HG03558 (cell line): ENCODE results near the gene AQP12A.

Source experiments
- ATAC-seq: cut with Tn5 transposase; IDR thresholded peaks from one replicate; pipeline ENCODE4 v1.9.1; 2021; ENCODE audit warnings: moderate number of reproducible peaks; ENCODE audit not compliant: unreplicated experiment; ENCODE audit errors: extremely low read depth

Gene AQP12A

DNA sequence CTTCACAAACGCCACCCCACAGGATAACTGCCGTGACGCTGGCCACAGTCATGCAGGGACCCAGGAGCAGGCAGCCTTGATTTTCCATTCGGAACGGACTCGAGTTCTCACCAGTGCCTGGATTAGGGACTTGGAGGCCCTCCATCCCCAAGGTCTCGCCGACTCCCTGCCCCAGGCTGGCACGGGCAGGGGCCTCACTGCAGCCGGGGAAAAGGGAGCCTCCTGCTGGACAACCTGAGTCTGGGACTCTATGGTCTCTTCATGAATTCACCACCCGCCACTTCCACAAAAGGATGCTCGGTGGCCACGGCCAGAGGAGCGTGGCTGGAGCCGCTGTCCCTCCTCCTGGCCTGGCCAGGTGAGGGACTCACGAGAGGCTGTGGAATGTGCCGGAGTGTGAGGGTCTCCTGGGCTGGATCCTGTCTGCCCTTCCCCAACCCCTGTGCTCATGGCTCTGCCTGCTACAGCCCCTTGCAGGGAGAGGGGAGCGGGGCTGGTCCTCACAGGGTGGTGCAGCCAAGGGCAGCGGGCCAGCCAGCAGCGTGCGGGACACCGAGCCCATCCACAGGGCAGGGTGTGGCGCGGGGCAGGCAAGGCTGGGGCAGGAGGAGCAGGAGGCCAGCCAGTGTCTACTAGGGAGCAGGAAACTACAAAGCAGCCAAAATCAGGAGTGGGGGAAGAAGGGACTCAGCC, 42.3 kb downstream of the AQP12A start:
- ATAC-seq, result no peak

DNA sequence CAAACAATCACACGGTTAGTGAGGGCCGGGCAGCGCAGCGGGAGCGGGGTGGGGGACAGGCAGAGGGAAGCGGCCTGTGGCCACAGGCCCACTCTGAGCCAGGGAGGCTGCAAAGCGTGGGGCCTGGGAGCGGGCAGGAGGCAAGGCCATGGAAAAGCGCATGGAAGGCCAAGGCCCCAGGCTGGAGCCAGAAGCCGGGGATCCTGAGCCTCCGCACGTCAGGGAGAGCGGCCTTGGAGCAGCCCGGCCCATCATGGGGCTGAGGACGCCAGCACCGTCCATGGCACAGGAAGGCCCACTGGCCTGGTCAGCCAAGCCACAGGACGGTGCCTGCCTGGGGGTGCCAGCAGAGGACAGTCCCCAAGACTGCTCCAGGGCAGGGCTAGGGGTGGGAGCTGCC, 43.1 kb downstream of the AQP12A start:
- ATAC-seq, result no peak

DNA sequence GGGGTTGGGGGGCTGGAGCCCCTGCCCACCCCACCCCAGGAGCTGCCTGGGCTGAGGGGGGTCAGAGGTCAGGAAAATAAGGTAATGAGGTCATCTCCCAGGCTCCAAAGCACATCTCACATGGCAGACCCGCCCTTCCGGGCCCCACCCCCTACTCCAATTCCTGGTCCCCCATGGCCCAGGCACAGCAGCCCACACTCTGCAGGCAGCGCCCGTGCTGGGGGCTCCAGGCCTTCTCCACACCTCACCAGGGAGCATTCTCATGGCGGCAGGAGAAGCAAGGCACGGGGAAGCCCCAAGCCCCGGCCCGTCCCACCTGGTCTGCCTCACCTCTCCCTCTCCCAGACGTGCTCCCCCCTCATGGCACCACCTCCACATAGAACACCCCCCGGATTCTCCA, 43.8 kb downstream of the AQP12A start:
- ATAC-seq, result no peak

DNA sequence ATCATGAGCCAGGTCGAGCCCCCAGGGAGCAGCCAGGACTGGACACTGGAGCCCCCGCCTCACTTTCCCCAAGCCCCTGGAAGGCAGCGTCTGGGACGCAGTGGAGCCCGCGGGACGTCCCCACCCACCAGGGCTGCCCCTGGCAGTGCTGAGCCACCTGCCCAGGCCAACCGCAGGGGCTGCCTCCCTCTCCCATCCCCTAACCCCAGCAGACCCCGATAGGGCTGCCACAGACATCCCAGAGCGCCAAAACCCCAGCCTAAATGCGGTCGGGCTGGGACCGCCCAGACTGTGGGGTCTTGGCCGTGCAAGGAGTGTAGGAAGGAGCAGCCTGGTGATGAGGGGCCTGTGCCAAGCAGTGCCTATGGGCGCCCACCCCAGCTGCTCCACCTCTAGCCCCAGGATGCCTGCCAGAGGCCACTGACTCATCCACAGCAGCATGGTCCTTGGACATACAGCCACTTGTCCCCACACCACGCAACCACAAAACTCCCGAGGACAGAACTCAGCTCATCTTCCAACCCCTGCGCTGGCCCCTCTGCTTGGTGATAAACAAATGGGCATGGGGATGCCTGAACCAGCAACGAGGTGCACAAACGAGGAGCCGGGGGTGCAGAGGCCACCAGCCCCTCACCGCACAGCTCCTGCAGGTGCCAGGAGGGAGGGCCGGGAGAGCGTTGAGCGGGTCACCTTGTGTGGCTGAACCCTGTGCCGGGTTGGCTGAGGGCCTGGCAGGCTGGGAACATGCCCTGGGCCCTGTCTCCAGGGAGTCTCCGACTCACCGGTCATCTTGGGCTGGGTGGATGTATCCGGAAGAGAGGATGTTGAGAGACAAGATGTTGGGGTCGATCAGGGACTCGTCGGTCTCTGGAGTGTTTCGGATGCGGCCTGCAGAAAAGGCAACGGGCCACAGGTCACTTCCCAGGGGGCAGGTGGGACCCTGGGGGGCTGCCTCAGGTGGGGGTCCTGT, 44.9 kb downstream of the AQP12A start:
- no peak for ATAC-seq

DNA sequence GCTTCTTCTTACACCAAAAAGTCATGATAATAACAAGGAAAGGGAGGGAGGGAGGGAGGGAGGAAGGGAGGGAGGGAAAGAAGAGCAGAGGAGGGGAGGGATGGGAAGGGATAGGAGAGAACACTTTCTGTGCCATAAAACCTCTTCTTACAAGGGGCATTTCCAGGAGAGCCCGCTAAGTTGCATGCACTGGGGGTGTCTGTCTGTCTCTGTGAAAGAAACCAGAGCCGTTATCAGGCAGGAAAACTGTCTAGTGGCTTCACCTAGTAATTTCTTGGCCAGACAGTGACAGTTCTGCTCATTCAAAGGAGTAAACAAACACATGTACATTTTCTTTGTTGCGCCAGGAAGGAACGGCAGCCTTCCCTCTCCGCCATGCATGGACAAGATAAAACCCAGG, 45.8 kb downstream of the AQP12A start:
- no peak for ATAC-seq

DNA sequence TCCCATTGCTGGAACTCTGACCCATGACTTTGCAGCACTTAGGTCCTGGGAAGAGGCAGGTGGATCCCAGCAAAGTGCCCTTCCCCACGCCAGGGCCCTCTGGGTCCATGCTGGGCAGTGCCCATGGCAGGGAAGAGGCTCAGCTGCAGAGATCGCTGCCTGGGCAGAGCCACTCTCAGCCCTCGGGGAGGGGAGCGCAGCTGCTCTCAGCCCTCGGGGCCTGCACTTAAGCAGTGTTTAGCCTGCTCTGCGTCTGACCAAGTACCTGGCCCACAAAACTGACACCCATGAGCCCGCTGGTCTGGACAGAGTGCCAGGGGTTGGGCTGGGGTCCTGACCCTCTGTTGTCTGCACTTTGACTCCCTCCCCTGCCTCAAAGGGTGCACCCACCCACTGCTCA, 46.3 kb downstream of the AQP12A start:
- no peak for ATAC-seq

DNA sequence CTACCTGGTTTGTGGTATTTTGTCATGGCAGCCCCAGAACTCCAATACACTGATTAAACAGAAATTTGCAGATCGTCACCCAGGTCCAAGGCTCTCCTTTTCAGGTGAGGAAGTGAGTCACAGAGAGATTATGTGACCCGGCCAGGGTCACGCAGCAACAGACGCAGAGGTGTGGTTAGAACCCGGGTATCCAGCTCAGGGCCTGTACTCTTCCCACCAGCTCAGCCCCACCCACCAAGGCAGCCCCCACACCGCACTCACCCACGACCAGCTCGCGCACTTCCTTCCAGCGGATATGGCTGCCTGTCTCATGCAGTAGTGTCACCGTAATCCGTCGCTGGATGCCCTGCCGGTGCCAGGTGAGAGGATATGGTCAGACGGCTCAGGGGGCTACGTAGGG, 48.1 kb downstream of the AQP12A start:
- no peak for ATAC-seq

DNA sequence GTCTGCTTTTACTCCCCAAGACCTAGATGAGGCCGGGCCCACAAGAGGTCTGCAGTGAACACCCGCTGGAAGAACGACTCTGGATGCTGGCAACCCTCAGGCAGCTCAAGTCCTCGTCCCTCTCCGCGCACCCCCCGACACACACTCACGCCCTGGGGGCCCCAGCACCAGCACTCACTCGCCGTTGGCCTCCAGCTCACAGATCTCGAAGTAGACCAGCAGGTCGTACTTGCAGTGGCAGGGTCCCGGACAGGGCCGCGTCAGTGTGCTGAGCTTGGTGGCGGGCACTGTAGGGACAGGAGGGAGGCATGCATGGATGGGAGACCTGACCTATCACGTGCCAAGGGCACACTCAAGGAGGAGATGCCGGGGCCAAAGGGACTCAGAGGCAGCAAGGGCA, 49.4 kb downstream of the AQP12A start:
- no peak for ATAC-seq

DNA sequence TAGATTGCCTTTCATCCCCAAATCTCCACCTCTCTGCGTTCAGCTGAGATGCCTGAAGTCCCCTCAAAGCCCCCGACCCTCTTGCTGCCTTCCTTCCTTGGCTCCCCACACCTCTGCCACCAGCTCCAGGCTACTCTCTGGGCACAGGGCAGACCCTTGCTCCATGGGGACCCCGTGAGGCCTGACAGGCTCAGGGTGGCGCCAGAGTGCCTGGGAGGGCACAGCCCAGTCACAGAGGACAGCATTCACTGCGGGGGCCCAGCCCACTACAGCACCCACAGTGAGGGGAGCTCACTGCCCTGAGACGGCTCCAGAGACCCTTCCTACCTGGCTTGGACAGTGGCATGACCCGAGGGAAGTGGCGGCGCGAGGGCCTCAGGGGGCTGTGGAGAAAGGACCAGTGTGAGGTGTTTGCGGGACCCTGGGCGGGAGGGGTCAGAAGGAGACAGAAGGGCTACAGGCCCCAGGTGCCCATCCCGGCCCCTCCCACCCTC, 51.0 kb downstream of the AQP12A start:
- ATAC-seq, result no peak

DNA sequence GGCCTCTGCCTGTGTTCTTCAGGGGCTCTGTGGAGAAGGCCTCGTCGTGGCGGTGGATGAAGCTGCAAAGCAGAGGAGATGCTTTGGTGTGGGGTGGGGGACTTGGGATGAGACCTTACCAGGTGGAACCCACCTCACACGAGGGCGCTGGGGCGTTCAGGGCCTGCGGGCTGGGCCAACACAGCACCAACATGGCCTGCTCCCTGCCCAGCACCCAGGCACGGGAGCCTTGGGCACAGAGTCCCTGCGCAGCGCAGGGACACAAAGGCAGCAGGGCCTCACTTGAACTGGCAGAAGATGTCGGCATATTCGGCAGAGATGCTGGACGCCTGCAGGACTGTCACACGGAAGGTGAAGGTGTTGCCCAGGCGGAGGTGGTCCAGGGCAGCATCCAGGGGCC, 53.8 kb downstream of the AQP12A start:
- no peak for ATAC-seq

DNA sequence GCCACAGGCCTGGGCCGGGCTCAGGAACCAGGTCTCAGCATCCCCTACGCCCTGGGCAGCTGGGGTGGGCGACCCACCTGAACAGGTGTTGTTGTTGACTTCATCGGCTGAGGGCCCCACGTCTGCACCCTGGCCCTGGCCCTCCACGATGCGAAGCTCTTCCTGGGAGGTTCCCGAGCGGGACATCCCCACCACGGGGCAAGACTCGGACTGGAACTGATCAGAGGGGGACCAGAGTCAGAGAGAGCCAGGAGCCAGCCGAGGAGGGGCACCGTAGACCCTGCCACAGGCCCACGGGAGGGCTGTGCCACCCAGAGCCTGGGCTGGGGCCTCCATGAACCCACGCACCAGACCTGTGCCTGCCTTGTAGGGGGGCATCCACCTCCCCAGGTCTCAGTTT, 54.3 kb downstream of the AQP12A start:
- no peak for ATAC-seq

DNA sequence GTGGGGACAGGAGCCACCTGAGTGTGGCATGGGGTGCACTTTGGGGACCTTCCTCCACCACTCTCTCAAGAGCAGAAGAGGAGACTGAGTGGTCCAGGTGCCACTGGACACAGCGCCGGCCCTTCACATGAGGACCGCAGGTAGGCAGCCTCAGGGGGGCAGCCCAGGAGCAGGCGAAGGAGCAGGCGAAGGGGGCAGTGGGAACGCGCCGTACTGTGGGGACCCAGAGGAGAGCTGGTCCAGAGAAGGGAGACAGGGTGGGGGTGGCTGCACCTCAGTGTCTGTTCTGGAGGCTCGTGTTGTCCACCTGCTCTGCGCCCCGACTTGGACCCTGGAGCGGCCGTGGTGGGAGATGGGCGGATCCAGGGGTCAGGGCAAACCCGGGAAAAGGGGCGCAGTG, 55.0 kb downstream of the AQP12A start:
- no peak for ATAC-seq

DNA sequence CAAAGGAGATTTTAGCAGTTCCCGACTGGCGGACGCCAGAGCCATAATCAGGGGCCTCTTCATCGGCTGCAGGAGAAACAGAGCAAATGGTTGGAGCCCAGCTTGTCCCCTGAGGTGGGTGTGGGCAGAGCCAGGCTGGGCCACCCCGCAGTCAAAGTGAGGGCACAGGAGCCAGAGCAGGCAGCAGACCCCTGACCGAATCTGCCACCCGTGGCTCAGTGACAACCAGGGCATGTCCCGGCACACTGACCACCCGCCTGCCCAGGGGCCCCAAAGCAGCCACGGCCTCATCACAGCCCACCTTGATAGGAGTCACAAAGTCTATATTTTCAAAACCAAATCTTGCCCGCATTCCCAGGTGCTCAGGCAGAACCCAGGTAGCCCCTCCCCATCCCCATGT, 55.6 kb downstream of the AQP12A start:
- ATAC-seq, result no peak
